ENCODE measurements around the gene EFL1.

DNA sequence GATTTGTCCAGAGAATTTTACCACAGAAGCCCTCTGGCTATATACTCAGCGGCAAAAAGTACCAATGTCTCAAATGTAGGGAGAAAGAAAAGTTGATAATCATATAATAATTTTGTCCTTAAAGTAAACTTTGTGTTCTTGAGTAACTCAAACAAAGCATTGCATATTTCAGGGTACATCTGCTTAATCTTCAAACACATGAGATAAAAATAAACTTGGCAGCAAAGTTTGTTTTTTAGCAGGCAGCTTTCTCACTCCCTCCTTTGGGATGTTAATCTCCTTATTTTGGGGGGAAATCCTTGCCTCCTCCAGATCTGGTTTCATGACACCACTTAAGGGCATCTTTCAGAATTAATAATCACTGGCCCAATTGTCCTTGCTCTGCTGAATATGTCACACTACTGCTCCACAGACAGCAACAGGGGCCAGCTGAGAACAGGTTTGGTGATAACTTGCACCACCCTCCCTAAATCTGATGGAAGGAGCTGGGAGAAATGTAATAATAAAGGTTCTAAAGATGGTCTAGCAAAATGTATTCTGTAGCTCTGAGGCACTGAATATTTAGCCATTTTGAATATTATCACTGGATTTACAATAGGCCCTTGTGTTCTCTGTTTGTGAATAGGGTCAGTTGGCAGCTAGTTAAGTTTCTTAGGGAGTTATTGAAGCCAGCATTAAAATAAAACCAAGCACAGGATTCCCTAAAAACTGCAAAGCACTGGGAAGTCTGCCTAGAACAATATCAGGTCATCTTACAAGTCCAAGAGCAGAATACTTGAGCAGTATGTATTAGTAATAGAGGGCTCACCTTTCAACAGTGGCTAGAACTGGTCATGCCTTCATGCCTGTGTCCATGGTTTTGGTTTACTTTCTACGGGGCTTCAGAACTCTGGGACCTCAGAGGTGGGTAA is 79.2 kb downstream of the EFL1 start:
- TF ChIP-seq EZH2 (IDR thresholded peaks at IDR 0.05; ENCODE audit: low read length, missing control alignments), result no peak
- TF ChIP-seq, protein P1, sequence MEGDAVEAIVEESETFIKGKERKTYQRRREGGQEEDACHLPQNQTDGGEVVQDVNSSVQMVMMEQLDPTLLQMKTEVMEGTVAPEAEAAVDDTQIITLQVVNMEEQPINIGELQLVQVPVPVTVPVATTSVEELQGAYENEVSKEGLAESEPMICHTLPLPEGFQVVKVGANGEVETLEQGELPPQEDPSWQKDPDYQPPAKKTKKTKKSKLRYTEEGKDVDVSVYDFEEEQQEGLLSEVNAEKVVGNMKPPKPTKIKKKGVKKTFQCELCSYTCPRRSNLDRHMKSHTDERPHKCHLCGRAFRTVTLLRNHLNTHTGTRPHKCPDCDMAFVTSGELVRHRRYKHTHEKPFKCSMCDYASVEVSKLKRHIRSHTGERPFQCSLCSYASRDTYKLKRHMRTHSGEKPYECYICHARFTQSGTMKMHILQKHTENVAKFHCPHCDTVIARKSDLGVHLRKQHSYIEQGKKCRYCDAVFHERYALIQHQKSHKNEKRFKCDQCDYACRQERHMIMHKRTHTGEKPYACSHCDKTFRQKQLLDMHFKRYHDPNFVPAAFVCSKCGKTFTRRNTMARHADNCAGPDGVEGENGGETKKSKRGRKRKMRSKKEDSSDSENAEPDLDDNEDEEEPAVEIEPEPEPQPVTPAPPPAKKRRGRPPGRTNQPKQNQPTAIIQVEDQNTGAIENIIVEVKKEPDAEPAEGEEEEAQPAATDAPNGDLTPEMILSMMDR (conservative IDR thresholded peaks at IDR 0.05 in 1 of 2, IDR thresholded peaks at IDR 0.05 in 1 of 2; ENCODE audit: low read depth in 1 of 2, low read length in 2 of 2), result no peak

Data from fibroblast of lung (primary cell).